ENCODE results near the gene DICER1.
"Not testable (repeated sequence)": the region's sequence is repeated elsewhere in the genome, so short reads cannot be mapped to it uniquely, and the experiment has no call there.

The DICER1 gene

DNA sequence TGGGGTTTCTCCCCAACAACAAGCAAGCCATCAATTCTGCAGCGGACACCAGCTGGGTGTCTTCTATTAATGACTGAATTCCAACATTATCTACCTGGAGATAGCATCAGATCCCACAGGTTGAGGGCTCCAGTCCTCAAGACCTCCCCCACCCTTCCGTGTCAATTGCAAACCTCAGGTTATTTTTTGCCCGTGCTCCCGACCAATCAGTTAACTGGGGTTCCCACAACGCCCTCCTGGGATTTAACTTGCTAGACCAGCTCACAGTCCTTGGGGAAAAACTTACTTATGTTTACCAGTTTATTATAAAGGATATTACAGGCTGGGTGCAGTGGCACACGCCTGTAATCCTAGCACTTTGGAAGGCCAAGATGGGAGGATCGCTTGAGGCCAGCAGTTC lies 9.7 kb downstream of the DICER1 start:
- DNase-seq: no peak
- peaks cover 26% of the 10 kb centered on the region for H3K36me3 Mint-ChIP-seq
- H3K27ac Mint-ChIP-seq: no peak overlapping the region
- CTCF ChIA-PET: interaction anchor here (1.1 kb wide), 1 partner anchor 150 kb away, joined by 3 read pairs; no protein-coding TSS in a partner anchor
- peaks cover 15% of the 10 kb centered on the region for H3K9me3 Mint-ChIP-seq
- peaks cover 24% of the 10 kb centered on the region for H3K4me1 Mint-ChIP-seq
- no peak overlapping the region for H3K4me3 Mint-ChIP-seq
- no peaks in the 10 kb centered on the region for H3K27me3 Mint-ChIP-seq

DNA sequence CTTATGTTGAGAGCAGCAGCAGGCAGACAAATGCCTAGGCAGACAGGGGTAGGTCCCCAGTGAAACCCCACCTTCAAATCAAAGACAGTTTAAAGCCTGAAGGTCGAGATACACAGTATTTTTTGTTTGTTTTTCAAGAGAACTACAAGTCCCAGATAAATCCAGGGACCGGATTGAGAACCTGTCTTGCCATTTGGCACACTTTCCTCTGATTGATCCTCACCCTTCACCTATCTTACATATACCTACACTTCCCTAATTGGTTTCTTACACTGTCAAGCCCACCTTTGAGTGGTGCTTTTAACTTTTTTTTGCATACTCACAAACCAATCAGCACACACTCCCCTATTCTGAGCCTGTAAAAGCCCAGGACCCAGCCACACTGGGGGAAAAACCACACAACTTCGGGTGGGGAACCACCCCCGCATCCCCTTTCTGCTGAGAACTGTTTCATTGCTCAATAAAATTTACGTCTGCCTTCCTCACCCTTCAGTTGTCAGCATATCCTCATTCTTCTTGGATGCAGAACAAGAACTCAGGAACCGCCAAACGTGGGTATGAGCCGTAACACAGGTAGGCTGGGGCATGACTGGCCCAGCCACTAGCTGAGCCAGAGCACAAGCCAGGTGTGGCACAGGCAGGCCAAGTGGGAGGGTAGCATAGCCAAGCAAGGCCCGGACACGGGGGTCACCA lies 11.1 kb downstream of the DICER1 start:
- H3K4me1 Mint-ChIP-seq: peaks cover 18% of the 10 kb centered on the region
- DNase-seq: no peak
- H3K27me3 Mint-ChIP-seq: no peaks in the 10 kb centered on the region
- CTCF ChIA-PET: no interaction called here
- H3K4me3 Mint-ChIP-seq: no peak overlapping the region
- H3K36me3 Mint-ChIP-seq: peaks cover 26% of the 10 kb centered on the region
- peaks cover 15% of the 10 kb centered on the region for H3K9me3 Mint-ChIP-seq
- H3K27ac Mint-ChIP-seq: no peak overlapping the region

DNA sequence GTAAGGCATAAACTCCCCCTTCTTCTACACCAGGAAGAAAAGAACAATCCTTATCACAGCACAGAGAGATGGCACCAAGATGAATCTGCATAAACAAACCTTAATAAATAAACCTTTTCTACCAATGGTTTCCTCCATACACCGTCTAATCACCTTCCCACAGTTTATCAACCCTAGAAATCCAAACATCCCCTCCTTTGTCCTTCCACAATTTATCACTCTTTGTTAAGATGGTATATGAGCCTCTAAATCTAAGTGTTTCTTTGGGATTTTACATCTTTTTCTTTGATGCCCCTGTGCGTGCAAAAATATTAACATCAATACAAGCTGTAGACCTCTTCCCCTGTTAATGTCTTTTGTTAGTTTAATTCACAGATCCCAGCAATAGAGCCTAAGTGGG lies 12.5 kb downstream of the DICER1 start:
- Mint-ChIP-seq H3K27ac (no peak overlapping the region), H3K9me3 (peaks cover 15% of the 10 kb centered on the region), H3K36me3 (peaks cover 28% of the 10 kb centered on the region), H3K4me3 (no peak overlapping the region), H3K27me3 (no peaks in the 10 kb centered on the region), H3K4me1 (peaks cover 19% of the 10 kb centered on the region)
- CTCF ChIA-PET: no interaction called here
- no peak for DNase-seq

DNA sequence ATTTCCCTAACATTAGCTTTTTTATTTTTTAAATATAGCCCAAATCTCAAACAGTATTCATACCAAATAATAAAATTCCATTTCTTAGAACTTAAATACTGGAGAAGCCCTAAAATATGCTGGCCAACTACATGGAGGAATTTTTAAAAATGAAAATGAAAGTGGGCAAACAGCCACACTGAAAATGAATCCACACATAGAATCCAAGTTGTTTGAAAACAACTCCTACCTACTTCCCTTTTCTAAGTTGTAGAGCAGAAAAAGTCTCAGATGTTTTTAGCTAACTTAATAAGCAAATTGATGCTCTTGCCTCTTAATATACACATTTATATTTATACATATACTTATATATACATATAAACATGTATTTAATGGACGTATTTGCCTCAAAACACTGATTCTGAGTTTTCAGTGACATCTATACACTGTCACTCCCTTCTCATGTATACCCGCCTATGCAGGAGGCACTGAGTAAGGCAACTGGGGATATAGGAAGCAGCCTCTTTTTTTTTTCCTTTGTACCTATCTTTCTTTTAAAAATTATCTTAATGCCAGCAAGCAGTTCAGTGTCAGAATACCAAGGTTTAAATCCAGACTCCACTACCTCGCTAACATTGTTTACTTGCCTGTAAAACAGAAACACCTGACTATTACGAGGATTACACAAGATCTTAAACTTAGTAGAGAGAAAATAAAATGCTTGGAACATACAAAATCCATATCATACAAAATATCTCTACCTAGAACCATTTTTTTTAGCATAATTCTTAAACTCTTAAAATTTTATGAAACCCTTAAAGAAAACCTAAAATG lies 13.3 kb downstream of the DICER1 start:
- peaks cover 27% of the 10 kb centered on the region for H3K4me1 Mint-ChIP-seq
- no peak overlapping the region for H3K4me3 Mint-ChIP-seq
- no peaks in the 10 kb centered on the region for H3K27me3 Mint-ChIP-seq
- DNase-seq: no peak
- CTCF ChIA-PET: no interaction called here
- peaks cover 28% of the 10 kb centered on the region for H3K36me3 Mint-ChIP-seq
- H3K9me3 Mint-ChIP-seq: peaks cover 15% of the 10 kb centered on the region
- no peak overlapping the region for H3K27ac Mint-ChIP-seq

DNA sequence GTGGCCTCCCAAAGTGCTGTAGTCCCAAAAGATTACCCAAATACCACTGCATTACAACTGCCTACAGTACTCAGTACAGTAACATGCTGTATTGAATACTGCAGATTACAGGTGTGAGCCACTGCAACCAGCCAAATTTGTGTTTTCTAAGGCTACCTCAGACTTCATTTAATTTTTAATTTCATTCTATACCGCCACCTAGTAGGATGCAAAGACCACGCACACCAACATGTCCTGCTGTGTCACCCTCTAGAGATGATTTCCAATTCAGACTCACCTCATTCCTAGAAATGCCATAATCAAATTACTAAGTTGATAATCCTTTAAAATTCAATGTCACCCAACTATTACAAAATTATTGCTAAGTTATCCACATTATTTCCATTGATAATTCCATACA lies 15.1 kb downstream of the DICER1 start:
- DNase-seq: no peak
- peaks cover 41% of the 10 kb centered on the region for H3K4me1 Mint-ChIP-seq
- no peak overlapping the region for H3K4me3 Mint-ChIP-seq
- CTCF ChIA-PET: no interaction called here
- H3K27me3 Mint-ChIP-seq: no peaks in the 10 kb centered on the region
- H3K9me3 Mint-ChIP-seq: peaks cover 13% of the 10 kb centered on the region
- no peak overlapping the region for H3K27ac Mint-ChIP-seq
- H3K36me3 Mint-ChIP-seq: peaks cover 22% of the 10 kb centered on the region

DNA sequence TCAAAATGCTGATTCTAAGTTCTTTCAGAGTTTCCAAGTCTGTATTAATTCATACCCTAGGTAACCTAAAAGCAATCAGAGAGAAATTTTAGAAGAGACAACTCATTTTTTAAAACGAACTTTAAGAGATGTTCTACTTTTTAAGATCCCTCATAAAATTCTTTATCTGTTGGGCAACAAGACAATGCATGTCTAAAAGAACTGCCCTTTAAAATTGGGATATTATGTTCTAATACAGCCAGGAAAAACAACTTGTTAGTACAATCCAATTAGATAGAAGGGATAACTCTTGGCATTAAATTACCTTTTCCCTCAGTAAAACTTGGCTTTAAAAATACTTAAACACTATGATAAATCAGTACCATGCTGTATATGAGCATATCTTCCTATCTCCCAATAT lies 15.6 kb downstream of the DICER1 start:
- H3K4me1 Mint-ChIP-seq: peaks cover 44% of the 10 kb centered on the region
- no peak overlapping the region for H3K27ac Mint-ChIP-seq
- DNase-seq: no peak
- peaks cover 13% of the 10 kb centered on the region for H3K9me3 Mint-ChIP-seq
- no peak overlapping the region for H3K4me3 Mint-ChIP-seq
- CTCF ChIA-PET: no interaction called here
- peaks cover 23% of the 10 kb centered on the region for H3K36me3 Mint-ChIP-seq
- H3K27me3 Mint-ChIP-seq: no peaks in the 10 kb centered on the region

DNA sequence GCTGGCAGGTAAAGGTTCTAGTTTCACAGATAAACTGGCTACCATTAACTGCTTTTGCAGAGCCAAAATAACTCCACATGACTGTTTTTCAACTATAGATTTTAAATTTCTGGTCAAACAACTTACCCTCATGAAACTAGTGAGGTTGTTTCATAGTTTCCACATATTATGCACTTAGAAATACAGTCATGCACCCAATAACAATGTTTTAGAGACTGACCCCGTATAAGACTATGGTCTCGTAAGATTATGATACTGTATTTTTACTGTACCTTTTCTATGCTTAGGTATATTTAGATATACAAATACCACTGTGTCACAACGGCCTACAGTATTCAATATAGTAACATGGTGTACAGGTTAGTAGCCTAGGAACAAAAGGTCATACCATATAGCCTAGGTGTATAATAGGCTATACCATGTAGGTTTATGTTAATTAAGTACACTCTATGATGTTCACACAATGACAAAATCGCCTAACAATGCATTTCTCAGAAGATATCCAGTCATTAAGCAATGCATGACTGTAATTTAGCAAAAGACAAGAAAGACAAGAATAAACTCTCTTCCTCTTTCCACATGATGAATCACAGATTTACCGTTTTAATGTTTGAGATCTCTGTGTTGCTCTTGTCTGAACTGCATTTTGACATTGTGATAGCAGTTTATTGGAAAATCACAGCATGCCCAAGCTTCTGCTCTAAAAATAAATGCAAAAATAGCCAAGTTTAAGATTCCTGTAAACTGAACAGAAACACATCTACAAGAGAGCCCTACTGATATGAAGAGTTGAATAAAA lies 17.1 kb downstream of the DICER1 start:
- CTCF ChIA-PET: no interaction called here
- H3K36me3 Mint-ChIP-seq: peaks cover 16% of the 10 kb centered on the region
- DNase-seq: no peak
- H3K9me3 Mint-ChIP-seq: peaks cover 7% of the 10 kb centered on the region
- peaks cover 42% of the 10 kb centered on the region for H3K4me1 Mint-ChIP-seq
- H3K4me3 Mint-ChIP-seq: no peak overlapping the region
- no peak overlapping the region for H3K27ac Mint-ChIP-seq
- H3K27me3 Mint-ChIP-seq: no peaks in the 10 kb centered on the region

DNA sequence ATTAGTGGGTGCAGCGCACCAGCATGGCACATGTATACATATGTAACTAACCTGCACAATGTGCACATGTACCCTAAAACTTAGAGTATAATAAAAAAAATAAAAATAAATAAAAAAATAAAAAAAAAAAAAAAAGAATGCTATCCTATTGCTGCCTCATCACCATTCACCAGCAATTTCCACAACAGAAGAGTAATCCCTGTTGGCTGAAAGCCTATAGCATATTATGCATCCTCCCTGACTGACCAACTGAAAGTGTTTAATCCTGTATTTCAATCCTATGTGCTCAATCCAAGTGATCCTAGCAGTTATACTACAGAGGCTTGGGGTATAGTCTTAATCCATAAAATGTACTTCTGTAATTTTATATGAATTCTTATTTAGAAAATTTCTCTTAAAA lies 18.5 kb downstream of the DICER1 start:
- no peak for DNase-seq
- Mint-ChIP-seq H3K36me3 (peaks cover 9% of the 10 kb centered on the region), H3K4me1 (peaks cover 41% of the 10 kb centered on the region), H3K27me3 (no peaks in the 10 kb centered on the region), H3K9me3 (no peaks in the 10 kb centered on the region), H3K27ac (no peak overlapping the region), H3K4me3 (no peak overlapping the region)
- CTCF ChIA-PET: no interaction called here

DNA sequence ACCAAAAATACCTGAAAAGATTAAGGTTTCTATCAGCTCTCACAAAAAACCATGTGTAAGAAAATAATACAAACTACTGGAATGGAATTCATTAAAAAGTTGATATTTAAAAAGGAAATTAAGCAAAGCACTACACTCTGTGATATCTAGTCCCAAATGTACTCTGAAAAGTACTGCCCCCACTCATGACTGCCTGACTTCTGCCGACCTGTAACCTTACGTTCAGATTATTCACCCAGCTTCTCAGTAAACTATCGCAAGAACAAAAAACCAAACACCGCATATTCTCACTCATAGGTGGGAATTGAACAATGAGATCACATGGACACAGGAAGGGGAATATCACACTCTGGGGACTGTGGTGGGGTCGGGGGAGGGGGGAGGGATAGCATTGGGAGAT lies 18.9 kb downstream of the DICER1 start:
- DNase-seq, H3K9me3 Mint-ChIP-seq, H3K27ac Mint-ChIP-seq, H3K4me3 Mint-ChIP-seq, H3K27me3 Mint-ChIP-seq: not testable (repeated sequence)
- CTCF ChIA-PET: interaction anchor here (1.0 kb wide), 1 partner anchor 760 kb away, joined by 3 read pairs; no protein-coding TSS in a partner anchor
- H3K36me3 Mint-ChIP-seq: peaks cover 10% of the 10 kb centered on the region
- H3K4me1 Mint-ChIP-seq: peaks cover 39% of the 10 kb centered on the region

DNA sequence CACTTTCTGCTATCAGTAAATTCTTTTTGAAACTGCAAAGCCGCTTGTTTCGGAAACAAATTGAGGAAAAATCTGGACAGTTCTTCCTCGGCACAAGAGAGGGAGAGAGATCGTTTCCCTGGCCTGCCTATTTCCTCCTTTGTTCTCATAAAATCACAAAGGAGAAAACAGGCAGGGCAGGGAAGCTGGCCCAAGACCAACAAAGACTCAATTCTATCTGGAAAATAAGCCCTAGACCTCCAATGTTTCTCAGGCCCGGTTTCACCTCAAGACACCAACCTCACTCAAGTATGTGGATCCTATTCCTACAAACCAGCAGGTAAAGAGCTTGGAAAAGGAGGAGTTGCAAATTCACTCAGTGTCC lies 19.5 kb downstream of the DICER1 start:
- DNase-seq: no peak
- H3K4me3 Mint-ChIP-seq: no peak overlapping the region
- peak overlapping the region; percentile 6 for H3K27ac Mint-ChIP-seq
- CTCF ChIA-PET: interaction anchor here (1.0 kb wide), 1 partner anchor 761 kb away, joined by 3 read pairs; no protein-coding TSS in a partner anchor
- H3K27me3 Mint-ChIP-seq: no peaks in the 10 kb centered on the region
- peaks cover 38% of the 10 kb centered on the region for H3K4me1 Mint-ChIP-seq
- H3K9me3 Mint-ChIP-seq: no peaks in the 10 kb centered on the region
- peaks cover 16% of the 10 kb centered on the region for H3K36me3 Mint-ChIP-seq

DNA sequence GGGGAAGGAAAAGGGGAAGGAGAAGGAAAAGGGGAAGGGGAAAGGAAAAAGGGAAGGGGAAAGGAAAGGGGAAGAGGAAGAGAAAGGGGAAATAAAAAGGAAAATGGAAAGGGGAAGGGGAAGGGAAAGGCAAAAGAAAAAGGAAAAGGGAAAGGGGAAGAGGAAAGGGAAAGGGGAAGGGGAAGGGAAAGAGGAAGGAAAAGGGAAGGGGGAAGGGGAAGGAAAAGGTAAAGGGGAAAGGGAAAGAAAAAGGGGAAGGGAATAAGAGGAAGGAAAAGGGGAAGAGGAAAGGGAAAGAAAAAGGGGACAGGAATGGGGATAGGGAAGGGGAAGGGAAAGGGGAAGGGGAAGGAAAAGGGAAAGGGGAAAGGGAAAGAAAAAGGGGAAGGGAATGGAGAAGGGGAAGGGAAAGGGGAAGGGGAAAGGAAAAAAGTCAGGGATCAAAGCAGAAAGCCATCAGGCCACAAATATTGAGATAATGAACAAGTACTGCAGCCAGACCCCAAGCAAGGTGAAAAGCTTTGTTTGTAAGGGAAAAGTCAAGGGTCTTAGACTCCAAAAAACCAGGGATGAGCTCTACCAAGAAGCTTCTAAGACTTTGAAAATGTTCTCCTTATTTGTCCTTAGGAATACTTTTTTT lies 20.0 kb downstream of the DICER1 start:
- no peak for DNase-seq
- CTCF ChIA-PET: interaction anchor here (1.0 kb wide), 1 partner anchor 761 kb away, joined by 3 read pairs; no protein-coding TSS in a partner anchor
- Mint-ChIP-seq H3K9me3 (no peaks in the 10 kb centered on the region), H3K4me1 (peaks cover 38% of the 10 kb centered on the region), H3K36me3 (peaks cover 20% of the 10 kb centered on the region), H3K4me3 (no peak overlapping the region), H3K27me3 (no peaks in the 10 kb centered on the region), H3K27ac (no peak overlapping the region)

DNA sequence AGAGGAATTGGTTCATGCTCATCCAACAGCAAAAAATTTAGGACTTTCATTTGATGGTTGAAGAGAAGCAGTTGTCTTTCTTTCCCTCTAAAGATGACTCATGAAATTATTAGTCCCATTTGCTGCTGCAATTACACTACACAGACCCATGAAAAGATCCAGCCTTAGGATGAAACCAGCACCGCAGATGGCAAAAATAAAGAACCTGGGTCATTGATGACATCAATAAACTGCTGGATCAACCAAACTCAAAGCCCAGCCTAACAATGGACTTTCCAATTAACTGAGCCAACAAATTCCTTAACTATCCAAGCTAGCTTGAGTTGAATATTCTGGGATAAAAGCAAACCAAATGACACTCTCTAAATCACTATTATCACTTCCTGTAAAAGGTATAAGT lies 20.7 kb downstream of the DICER1 start:
- no peak overlapping the region for H3K27ac Mint-ChIP-seq
- CTCF ChIA-PET: no interaction called here

DNA sequence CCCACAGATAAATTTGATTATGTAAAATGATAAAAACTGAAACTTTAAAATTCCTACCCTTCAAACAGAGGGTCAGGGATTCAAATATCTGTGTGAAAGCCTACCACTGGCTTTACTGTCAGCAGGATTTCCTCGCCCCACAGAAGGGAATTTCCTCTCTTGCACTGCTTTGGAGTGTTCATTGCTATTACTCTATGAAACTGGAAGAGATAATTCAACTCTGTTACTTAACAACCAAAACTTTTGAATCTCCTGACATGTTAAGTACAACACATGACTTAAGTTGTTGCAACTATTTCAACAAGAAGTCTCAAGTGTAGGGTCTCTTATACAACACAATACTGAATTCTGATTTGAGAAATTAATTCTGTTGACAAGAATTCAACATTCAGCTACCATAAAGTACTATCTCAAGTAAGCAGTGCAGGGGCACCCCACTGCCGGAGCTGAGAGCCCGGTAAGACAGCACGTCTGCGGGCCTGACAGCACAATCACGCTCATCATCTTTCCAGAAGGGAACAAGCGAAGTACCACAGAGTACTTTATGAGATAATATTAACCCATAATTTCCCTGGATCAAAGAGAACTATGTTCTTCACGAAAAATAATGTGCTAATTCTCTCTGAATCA lies 22.9 kb downstream of the DICER1 start:
- peaks cover 29% of the 10 kb centered on the region for H3K4me1 Mint-ChIP-seq
- H3K27me3 Mint-ChIP-seq: no peaks in the 10 kb centered on the region
- DNase-seq: no peak
- no peak overlapping the region for H3K4me3 Mint-ChIP-seq
- peaks cover 36% of the 10 kb centered on the region for H3K36me3 Mint-ChIP-seq
- CTCF ChIA-PET: no interaction called here
- H3K9me3 Mint-ChIP-seq: no peaks in the 10 kb centered on the region
- no peak overlapping the region for H3K27ac Mint-ChIP-seq

More for the DNA sequence above, 20.7 kb downstream of the DICER1 start:
- Mint-ChIP-seq H3K4me1 (peaks cover 38% of the 10 kb centered on the region), H3K36me3 (peaks cover 25% of the 10 kb centered on the region), H3K9me3 (no peaks in the 10 kb centered on the region), H3K27me3 (no peaks in the 10 kb centered on the region), H3K4me3 (no peak overlapping the region)
- no peak for DNase-seq

DNA sequence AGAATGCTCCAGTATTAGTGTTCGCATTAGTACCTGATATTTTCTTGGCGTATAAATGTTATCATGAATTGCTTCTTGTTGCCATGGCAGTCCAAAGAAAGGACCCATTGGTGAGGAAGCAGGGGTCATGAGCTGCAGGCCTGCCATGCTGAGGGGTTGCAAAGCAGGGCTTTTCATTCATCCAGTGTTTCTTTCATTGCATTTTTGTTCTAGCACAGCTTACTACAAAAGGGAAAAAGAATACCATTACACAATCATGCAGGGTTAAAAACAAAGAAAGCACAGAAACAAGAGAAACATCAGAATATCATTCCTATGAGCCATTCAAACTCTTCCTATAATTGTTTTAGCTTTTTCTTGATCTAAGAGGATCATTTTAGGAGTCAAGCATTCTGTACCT lies 24.0 kb downstream of the DICER1 start:
- H3K4me1 Mint-ChIP-seq: peaks cover 20% of the 10 kb centered on the region
- H3K4me3 Mint-ChIP-seq: no peak overlapping the region
- peaks cover 44% of the 10 kb centered on the region for H3K36me3 Mint-ChIP-seq
- H3K9me3 Mint-ChIP-seq: no peaks in the 10 kb centered on the region
- CTCF ChIA-PET: no interaction called here
- H3K27ac Mint-ChIP-seq: no peak overlapping the region
- no peak for DNase-seq
- H3K27me3 Mint-ChIP-seq: no peaks in the 10 kb centered on the region

Data from activated naive CD4-positive, alpha-beta T cell treated with anti-CD3 and anti-CD28 coated beads, Interleukin-2, amount 10 ng/mL, durations not matched to agents 7 days and 5 days (primary cell).